Measurements from ENCODE around the gene TPR.

- TF ChIP-seq, protein P1, sequence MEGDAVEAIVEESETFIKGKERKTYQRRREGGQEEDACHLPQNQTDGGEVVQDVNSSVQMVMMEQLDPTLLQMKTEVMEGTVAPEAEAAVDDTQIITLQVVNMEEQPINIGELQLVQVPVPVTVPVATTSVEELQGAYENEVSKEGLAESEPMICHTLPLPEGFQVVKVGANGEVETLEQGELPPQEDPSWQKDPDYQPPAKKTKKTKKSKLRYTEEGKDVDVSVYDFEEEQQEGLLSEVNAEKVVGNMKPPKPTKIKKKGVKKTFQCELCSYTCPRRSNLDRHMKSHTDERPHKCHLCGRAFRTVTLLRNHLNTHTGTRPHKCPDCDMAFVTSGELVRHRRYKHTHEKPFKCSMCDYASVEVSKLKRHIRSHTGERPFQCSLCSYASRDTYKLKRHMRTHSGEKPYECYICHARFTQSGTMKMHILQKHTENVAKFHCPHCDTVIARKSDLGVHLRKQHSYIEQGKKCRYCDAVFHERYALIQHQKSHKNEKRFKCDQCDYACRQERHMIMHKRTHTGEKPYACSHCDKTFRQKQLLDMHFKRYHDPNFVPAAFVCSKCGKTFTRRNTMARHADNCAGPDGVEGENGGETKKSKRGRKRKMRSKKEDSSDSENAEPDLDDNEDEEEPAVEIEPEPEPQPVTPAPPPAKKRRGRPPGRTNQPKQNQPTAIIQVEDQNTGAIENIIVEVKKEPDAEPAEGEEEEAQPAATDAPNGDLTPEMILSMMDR (IDR thresholded peaks at IDR 0.05), result no peak
- TF ChIP-seq POLR2A (IDR thresholded peaks at IDR 0.05), result no peak
These were observed 51.2 kb downstream of the TPR start for GRCh38 chr1:186323865-186324264.

Measured in lower leg skin (tissue), 3 donors.